ENCODE measurements around the gene SLC17A9.

The SLC17A9 gene

GRCh38 chr20:62968378-62969178 is 16.1 kb downstream of the SLC17A9 start:
- no peak for DNase-seq (ENCODE audit: low read depth)
- H3K4me3 ChIP-seq (ENCODE audit: low read depth, low read length), result no peak overlapping the region
- TF ChIP-seq POLR2A (IDR thresholded peaks at IDR 0.05; ENCODE audit: extremely low read depth, insufficient read length), result no peak
- peak; percentile 19; the same call in 1 of the 2 replicates for TF ChIP-seq MYC (IDR thresholded peaks at IDR 0.05; ENCODE audit: low read depth, low read length)

- H3K4me3 ChIP-seq (ENCODE audit: low read depth, low read length), result no peak overlapping the region
- DNase-seq (ENCODE audit: low read depth), result no peak
- no peak for TF ChIP-seq POLR2A (IDR thresholded peaks at IDR 0.05; ENCODE audit: extremely low read depth, insufficient read length)
- no peak for TF ChIP-seq CTCF (IDR thresholded peaks at IDR 0.05; ENCODE audit: low read depth, low read length)
- TF ChIP-seq MAX (IDR thresholded peaks at IDR 0.05; ENCODE audit: low read depth, low read length), result no peak
- no peak for TF ChIP-seq MYC (IDR thresholded peaks at IDR 0.05; ENCODE audit: low read depth, low read length)
These were observed 16.8 kb downstream of the SLC17A9 start for GRCh38 chr20:62969179-62969760.

- TF ChIP-seq POLR2A (IDR thresholded peaks at IDR 0.05; ENCODE audit: extremely low read depth, insufficient read length) (no peak), CTCF (IDR thresholded peaks at IDR 0.05; ENCODE audit: low read depth, low read length) (no peak), MYC (IDR thresholded peaks at IDR 0.05; ENCODE audit: low read depth, low read length) (no peak), MAX (IDR thresholded peaks at IDR 0.05; ENCODE audit: low read depth, low read length) (no peak)
- no peak overlapping the region for H3K4me3 ChIP-seq (ENCODE audit: low read depth, low read length)
- no peak for DNase-seq (ENCODE audit: low read depth)
These were observed 17.4 kb downstream of the SLC17A9 start for GRCh38 chr20:62969939-62970306.

GRCh38 chr20:62970307-62971210 is 18.1 kb downstream of the SLC17A9 start:
- TF ChIP-seq MAX (IDR thresholded peaks at IDR 0.05; ENCODE audit: low read depth, low read length) (no peak), MYC (IDR thresholded peaks at IDR 0.05; ENCODE audit: low read depth, low read length) (no peak), POLR2A (IDR thresholded peaks at IDR 0.05; ENCODE audit: extremely low read depth, insufficient read length) (no peak), CTCF (IDR thresholded peaks at IDR 0.05; ENCODE audit: low read depth, low read length) (no peak)
- no peak overlapping the region for H3K4me3 ChIP-seq (ENCODE audit: low read depth, low read length)
- no peak for DNase-seq (ENCODE audit: low read depth)

- TF ChIP-seq MAX (IDR thresholded peaks at IDR 0.05; ENCODE audit: low read depth, low read length) (no peak), CTCF (IDR thresholded peaks at IDR 0.05; ENCODE audit: low read depth, low read length) (no peak), POLR2A (IDR thresholded peaks at IDR 0.05; ENCODE audit: extremely low read depth, insufficient read length) (no peak), MYC (IDR thresholded peaks at IDR 0.05; ENCODE audit: low read depth, low read length) (no peak)
These were observed 18.9 kb downstream of the SLC17A9 start for GRCh38 chr20:62971211-62971949.

More at GRCh38 chr20:62971211-62971949, 18.9 kb downstream of the SLC17A9 start:
- no peak overlapping the region for H3K4me3 ChIP-seq (ENCODE audit: low read depth, low read length)
- DNase-seq (ENCODE audit: low read depth), result no peak

All from NB4 (cell line).